Fibroblast of lung (primary cell): ENCODE results near the gene CAVIN1.

Source experiments
- CTCF ChIP-seq, 2 donors: IDR thresholded peaks in 1 of 2; conservative IDR thresholded peaks in 1 of 2; 1 replicate in 1 of 2; 2 replicates in 1 of 2; pipeline ENCODE4 v1.5.1; 2011 to 2012; ENCODE audit warnings: low read length in 2 of 2, control low read depth in 1 of 2, inconsistent platforms in 1 of 2, low read depth in 1 of 2, mild to moderate bottlenecking in 1 of 2
- EZH2 ChIP-seq: IDR thresholded peaks from 2 replicates; pipeline ENCODE4 v1.5.1; 2012; ENCODE audit warnings: low read length, control low read depth, mild to moderate bottlenecking; ENCODE audit errors: missing control alignments

- TF ChIP-seq EZH2 (no peak), CTCF (conservative IDR thresholded peaks at IDR 0.05 in 1 of 2, IDR thresholded peaks at IDR 0.05 in 1 of 2; ENCODE audit: low read depth in 1 of 2, low read length in 2 of 2) (no peak)
These were observed 1.3 kb downstream of the CAVIN1 start for GRCh38 chr17:42421507-42422338.
